H1 (cell line): ENCODE results near the gene CLN6.

Source experiments
- CTCF ChIP-seq, 3 experiments: IDR thresholded peaks; 1 replicate in 2 of 3; 2 replicates in 1 of 3; pipeline versions ENCODE4 v1.5.1 to v1.6.1; 2011; ENCODE audit warnings: low read length in 3 of 3, mild to moderate bottlenecking in 3 of 3, inconsistent platforms in 2 of 3, low read depth in 1 of 3, moderate library complexity in 1 of 3; ENCODE audit not compliant: insufficient read depth in 1 of 3; ENCODE audit errors: control extremely low read depth in 1 of 3
- EZH2 ChIP-seq: fragments of 200-600 bp; sonication (generic); IDR thresholded peaks from 2 replicates; pipeline ENCODE4 v1.7.1; 2012; ENCODE audit warnings: low read depth, mild to moderate bottlenecking, moderate library complexity, low read length, inconsistent platforms; ENCODE audit not compliant: severe bottlenecking

- no peak for TF ChIP-seq CTCF (IDR thresholded peaks at IDR 0.05; ENCODE audit: control extremely low read depth in 1 of 3, insufficient read depth in 1 of 3, low read depth in 1 of 3, low read length in 3 of 3)
- TF ChIP-seq EZH2 = no peak
These were observed 38.9 kb upstream of the CLN6 start for GRCh38 chr15:68268405-68268804.
